Vagina (tissue), 2 donors: ENCODE measurements around the gene DUSP22.

Source experiments
- POLR2A ChIP-seq, 2 donors: fragments of 450-650 bp; IDR thresholded peaks; one replicate each; pipeline ENCODE4 v1.6.1; 2017; ENCODE audit warnings: antibody characterized with exemption in 2 of 2, mild to moderate bottlenecking in 2 of 2, moderate library complexity in 2 of 2
- POLR2AphosphoS5 ChIP-seq, 2 donors: sonication (generic); formaldehyde crosslinking; IDR thresholded peaks; one replicate each; pipeline ENCODE4 v1.9.0; 2017; ENCODE audit warnings: antibody characterized with exemption in 2 of 2, mild to moderate bottlenecking in 2 of 2, low read depth in 1 of 2; ENCODE audit not compliant: insufficient read depth in 1 of 2
- TF ChIP-seq, protein P1 (sequence below), 3 experiments: fragments of 450-650 bp in 2 of 3; fragments of 200-600 bp in 1 of 3; sonication (generic) in 1 of 3; IDR thresholded peaks; one replicate each; pipeline ENCODE4 v1.5.1; 2017 to 2019; ENCODE audit warnings: antibody characterized with exemption in 3 of 3, mild to moderate bottlenecking in 2 of 3, moderate library complexity in 2 of 3

DNA sequence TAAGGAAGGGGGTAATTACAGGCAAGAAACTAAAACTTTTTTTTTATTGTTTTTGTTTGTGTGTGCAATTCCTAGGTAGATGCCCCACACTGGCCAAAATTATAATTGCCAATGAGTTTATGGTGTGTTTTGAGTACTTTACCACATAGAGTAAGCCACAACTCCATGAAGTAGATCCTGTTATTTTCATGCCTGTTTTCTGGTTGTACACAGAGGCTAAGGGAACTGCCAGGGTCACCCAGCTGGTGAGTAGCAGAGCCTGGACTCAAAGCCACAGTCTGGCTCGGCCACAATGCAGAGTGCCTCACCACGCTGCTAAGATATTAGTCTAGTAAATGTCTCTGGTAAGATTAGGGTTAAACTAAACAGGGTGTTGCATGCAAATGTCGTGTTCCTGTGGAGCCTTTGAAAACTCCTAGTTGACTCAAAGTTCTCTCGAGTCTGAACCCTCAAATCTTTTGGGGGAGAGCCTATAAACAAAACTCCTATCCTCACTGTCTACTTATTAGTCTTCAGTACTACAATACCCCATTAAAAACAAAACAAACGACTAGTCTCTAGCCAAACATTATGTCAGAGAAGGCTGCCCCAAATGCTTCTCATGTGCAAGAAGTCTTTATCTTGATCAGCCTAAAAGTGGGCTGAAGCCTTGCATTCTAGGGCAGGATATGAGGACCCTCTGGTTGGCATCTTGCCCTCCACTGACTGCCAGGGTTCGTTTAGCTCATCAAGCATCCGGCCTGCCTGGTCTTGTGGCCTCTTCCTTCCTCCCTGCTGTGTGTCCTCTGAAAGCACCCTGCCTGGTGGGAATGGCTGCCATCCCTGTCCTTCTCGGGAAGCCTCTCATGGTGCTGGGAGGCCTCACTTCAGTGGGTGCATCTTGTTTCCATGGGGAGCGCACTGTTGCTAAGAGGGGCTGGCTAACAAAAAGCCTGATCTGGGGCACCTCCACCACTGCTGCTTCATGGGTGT lies 4.2 kb downstream of the DUSP22 start:
- TF ChIP-seq, protein P1, sequence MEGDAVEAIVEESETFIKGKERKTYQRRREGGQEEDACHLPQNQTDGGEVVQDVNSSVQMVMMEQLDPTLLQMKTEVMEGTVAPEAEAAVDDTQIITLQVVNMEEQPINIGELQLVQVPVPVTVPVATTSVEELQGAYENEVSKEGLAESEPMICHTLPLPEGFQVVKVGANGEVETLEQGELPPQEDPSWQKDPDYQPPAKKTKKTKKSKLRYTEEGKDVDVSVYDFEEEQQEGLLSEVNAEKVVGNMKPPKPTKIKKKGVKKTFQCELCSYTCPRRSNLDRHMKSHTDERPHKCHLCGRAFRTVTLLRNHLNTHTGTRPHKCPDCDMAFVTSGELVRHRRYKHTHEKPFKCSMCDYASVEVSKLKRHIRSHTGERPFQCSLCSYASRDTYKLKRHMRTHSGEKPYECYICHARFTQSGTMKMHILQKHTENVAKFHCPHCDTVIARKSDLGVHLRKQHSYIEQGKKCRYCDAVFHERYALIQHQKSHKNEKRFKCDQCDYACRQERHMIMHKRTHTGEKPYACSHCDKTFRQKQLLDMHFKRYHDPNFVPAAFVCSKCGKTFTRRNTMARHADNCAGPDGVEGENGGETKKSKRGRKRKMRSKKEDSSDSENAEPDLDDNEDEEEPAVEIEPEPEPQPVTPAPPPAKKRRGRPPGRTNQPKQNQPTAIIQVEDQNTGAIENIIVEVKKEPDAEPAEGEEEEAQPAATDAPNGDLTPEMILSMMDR (IDR thresholded peaks at IDR 0.05), result no peak
- no peak for TF ChIP-seq POLR2AphosphoS5 (IDR thresholded peaks at IDR 0.05; ENCODE audit: insufficient read depth in 1 of 2, low read depth in 1 of 2)
- no peak for TF ChIP-seq POLR2A (IDR thresholded peaks at IDR 0.05)
